SK-N-DZ (cell line): Measurements from ENCODE around the gene CHAMP1. TPM values are rescaled to one million over a fixed set of nuclear protein-coding genes. Genes with fewer than 3 reads are reported as not detected.

Experiments
- DNase-seq: peaks from one replicate; pipeline ENCODE4 v3.0.0-alpha.2; 2015; ENCODE audit warnings: low spot score
- polyA plus RNA-seq, 2 experiments: library from polyadenylated mRNA; depleted of rRNA; stranded (reverse); fragments of >200 nt; gene quantifications; 2 replicates each; pipeline ENCODE4 v1.2.3, GENCODE V29; 2014

The CHAMP1 gene, protein sequence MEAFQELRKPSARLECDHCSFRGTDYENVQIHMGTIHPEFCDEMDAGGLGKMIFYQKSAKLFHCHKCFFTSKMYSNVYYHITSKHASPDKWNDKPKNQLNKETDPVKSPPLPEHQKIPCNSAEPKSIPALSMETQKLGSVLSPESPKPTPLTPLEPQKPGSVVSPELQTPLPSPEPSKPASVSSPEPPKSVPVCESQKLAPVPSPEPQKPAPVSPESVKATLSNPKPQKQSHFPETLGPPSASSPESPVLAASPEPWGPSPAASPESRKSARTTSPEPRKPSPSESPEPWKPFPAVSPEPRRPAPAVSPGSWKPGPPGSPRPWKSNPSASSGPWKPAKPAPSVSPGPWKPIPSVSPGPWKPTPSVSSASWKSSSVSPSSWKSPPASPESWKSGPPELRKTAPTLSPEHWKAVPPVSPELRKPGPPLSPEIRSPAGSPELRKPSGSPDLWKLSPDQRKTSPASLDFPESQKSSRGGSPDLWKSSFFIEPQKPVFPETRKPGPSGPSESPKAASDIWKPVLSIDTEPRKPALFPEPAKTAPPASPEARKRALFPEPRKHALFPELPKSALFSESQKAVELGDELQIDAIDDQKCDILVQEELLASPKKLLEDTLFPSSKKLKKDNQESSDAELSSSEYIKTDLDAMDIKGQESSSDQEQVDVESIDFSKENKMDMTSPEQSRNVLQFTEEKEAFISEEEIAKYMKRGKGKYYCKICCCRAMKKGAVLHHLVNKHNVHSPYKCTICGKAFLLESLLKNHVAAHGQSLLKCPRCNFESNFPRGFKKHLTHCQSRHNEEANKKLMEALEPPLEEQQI
- polyA plus RNA-seq (2014; cell fraction: cytosol; rRNA removed) = 12.8 and 16.5 TPM in 2 replicates
- 11.2 and 30.0 TPM in 2 replicates for polyA plus RNA-seq (2014; cell fraction: nucleus; rRNA removed)

DNA sequence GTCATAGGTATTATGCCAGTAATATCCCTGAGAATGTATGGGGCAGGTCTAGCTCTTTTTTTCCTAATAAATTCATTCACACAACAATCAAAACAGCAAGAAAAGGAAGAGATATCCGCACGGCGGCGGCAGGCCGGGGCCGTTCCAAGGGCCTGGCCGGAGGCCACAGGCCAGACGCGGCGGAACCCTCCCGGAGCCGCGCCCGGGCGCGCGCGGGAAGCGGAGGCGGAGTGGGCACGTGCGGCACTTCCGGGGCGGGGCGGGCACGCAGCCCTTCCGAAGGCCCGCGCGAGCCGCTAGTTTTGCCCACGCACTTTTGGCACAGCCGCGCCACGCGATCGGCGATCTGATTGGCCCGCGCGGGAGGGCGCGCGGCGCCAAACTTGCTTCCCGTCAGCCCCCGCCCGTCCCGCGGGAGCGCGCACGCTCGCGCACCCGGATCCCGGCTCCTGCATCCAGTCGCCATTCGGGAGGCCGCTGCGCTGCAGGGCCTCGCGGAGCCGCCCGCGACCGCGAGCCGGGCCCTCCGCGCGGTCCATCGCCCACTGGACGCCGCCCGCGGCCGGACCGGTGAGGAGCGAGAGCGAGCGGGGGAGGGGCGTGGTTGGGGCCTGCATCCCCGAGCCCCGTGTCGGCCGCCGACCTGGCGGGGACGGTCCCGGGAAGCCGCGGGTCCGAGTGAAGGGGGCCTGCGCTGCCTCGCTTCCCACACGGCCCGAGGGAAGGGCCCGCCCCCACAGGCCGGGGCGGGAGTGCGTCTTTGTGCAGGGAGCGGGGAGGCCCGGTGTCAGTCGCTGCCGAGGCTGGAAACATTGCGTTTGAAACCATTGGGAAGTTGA is at the start of gene CHAMP1:
Gene CHAMP1 (plus strand): TSS at position 430 of the 839 bp plus-strand sequence. CDS start 9,340 bp downstream, outside the sequence.
- DNase-seq = peak; percentile 96

DNA sequence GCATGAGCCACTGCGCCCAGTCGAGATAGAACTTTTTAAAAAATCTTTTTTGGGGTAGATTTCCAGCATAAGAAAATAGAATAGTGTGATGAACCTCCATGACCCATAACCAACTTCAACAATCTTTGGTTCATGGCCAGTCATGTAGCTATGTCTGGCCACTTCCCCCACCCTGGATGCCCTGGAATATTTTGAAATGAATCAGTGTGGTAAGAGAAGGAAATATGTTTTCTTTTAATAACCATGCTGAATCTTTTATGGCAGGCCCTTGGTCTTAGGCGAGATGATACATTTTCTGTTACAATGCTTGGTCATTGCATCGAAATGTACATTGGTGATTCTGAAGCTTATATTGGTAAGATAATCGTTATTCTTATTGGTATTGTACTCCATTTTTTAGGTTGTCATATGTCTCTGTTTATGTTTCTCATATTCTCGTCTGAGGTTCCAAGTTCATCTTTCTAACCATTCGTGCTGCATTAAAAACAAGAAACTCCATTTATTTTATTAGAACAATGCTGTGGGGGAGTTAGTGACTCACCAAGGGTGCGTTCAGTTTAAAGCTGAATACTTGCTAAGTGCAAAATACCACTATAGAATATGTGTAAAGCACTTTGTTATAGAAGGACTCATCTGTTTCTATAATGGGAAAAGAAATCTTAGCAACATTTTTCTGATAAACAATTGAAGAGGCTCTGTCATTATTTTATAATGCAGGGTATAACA is 49.3 kb upstream of the CHAMP1 start:
- DNase-seq = no peak

DNA sequence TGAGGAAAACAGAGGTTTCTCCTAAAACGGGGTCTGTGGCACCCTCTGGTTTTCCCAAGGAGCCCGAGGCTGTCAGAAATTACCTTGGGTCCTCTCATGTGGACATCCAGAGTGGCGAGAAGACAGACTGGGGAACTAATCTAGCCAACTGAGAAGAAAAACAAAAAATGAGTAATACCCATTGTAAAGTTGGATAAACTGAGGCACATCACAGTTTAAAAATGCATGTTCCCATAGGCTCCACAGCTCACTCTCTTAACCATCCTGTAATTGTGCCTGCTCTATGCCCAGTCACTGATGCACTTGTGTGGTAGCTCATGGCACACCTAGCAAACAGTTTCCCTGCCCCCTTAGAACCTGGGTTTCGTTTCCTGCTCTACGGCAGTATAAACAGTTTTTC is 48.1 kb upstream of the CHAMP1 start:
- no peak for DNase-seq

DNA sequence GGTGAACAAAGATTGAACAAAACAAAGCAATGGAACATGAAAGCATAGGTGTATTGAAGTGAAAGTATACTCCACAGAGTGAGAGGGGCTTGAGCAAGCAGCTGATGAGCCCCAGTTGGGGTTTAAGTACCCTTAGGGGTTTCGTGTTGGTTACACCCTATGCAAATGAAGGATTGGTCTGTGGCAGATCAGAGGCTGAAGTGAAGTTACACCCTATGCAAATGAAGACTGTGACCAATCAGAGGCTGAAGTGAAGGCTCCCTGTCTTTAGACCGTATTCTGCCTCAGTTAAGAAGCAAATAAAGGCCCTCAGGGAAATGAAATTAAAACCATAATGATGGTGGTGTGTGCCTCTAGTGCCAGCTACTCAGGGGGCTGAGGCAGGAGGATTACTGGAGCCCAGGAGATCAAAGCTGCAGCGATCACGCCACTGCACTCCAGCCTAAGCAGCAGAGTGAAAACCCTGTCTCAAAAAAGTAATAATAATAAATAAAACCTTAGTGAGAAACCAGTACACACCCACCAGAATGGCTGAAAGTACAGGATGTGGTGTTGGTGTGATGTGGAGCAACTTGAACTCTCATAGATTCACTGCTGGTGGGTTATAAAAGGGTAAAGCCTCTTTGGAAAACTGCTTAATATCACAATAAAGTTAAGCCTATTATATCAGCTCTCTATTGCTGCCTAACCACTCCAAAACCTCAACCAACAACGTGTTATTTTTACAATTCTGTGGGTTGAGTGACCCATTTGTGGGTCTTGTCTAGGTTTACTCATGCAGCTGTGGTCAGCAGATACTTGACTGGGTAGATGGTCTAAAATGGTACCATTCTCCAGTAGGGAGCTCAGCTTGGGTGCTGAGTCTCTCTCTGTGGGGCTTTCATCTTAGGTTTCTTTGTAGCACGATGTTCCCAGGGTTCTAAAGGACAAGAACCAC is 45.7 kb upstream of the CHAMP1 start:
- no peak for DNase-seq

DNA sequence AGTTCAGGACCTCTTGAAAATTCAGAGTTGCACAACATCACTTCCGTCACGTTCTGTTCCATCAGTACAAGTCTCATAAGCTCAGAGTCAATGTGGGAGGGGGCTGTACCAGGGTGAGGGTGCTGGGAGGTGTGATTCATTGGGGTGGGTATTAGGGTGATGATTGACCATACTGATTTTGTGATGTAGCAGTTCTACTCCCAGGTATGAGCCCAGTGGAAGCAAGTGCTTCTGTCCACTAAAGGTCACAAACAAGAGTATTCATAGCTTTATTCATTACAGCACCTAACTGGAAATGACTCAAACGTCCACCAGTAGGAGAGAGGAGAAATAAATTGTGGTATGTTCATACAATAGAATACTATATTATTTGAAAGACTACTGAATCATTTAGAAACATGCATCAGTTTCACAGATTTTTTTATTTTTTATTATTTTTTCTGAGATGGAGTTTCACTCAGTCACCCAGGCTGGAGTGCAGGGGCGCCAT is 45.0 kb upstream of the CHAMP1 start:
- DNase-seq = no peak

DNA sequence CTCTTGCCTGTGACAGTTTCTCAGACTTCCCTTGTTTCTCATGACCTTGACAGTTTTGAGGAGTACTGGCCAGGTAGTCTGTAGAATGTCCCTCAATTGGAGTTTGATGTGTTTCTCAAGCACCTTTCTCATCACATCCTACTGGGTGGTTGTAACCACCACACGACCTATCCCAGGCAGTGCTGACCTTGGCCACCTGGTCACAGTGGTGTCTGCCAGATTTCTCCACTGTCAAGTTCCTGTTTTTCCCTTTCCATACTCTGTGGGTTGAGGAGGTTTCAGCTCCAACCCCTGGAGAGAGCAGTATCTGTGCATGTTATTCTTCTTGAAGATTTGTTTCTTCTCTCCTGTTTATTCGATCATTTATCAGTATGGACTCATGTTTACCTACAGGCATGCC is 41.3 kb upstream of the CHAMP1 start:
- DNase-seq = no peak

DNA sequence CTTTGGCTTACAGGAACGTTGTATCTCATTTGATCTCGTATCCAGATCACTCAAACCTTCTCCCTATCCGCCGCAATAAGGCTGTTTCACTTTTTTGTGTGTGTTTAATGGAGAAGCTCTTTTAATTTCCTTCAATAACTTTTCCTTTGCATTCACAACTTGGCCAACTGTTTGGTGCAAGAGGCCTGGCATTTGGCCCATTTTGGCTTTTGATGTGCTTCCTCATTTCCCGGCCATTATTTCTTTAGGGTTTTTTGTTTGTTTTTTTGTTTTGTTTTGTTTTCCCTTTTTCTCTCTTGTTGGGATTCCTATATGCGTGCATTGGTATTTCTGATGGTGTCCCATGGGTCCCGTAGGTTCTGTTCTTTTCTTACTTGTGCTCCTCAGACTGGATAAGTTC is 39.0 kb upstream of the CHAMP1 start:
- no peak for DNase-seq

DNA sequence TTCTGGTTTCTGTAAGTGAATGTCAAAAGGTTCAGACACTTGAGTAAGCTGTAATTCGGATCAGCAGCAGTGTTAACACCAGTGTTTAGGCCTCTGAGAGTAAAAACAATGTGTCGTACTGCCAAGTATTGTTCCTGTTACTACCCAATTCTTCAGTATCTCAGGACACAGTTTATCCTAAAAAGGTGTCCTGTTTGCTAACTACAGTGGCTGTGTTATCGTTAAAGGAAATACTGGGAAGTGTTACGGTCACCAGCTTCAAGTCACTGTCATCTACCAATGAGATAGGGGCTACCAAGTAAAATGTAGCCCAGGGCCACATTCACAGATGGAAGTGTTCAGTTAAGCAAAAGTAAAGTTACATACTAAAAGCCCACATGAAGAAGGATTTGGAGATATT is 35.2 kb upstream of the CHAMP1 start:
- DNase-seq = no peak

DNA sequence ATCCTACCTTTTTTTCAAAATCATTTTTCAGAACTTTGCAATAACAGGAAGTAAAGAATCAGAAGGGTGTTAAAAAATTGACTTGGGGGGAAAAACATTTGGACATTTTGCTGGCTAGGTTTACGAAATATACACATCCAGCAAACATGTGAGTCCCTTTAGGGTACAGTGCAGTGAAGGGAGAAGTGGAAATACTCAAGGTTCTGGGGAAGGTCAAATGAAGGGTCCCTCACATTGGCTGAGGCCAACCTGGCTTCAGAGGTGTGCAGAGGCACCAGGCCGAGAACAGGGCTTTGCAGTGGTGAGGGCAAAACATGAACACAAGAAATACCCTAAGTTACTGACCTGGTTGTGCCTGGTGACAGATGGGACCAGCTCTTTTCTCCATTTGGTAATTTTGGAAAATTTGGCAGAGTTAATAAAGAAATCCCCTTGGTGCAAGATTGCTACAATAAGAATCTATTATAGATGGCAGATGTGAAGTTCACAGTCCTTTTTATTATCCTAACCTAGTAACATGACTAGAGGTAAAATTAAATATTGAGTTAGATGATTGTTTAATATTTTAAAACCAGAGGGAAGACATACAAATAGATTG is 34.4 kb upstream of the CHAMP1 start:
- DNase-seq = no peak

DNA sequence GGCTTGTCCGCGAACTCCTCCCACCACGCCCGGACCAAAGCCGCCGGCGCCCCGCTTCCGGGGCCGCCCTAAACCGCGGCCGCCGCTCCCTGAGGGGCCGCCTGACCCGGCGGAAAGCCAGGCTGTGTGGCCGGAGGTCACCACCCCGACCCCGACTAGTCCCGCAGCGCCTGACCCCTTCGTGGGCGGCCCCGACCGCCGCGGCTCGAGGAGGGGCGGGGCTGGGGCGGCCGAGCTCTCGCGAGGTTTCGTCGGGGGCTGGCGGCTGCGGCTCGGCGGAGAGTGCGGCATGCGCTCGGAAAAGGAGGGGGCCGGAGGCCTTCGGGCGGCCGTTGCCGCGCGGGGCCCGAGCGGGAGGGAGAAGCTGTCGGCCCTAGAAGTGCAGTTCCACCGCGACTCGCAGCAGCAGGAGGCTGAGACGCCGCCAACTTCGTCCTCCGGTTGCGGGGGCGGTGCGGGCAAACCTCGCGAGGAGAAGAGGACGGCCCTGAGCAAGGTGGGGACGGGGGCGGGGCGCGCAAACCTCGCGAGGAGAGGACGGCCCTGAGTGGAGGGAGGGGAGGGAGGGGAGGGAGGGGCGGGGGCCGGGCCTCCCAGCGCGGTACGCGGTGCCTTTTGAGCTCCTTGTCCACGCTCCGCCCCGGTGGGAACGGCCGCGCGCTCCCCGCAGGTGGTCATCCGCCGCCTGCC is 32.8 kb upstream of the CHAMP1 start, which contains the start of gene UPF3A:
Gene UPF3A (plus strand): TSS at position 251 of the 690 bp plus-strand sequence. CDS start 39 bp downstream, at position 290.
- peak; percentile 89 for DNase-seq

DNA sequence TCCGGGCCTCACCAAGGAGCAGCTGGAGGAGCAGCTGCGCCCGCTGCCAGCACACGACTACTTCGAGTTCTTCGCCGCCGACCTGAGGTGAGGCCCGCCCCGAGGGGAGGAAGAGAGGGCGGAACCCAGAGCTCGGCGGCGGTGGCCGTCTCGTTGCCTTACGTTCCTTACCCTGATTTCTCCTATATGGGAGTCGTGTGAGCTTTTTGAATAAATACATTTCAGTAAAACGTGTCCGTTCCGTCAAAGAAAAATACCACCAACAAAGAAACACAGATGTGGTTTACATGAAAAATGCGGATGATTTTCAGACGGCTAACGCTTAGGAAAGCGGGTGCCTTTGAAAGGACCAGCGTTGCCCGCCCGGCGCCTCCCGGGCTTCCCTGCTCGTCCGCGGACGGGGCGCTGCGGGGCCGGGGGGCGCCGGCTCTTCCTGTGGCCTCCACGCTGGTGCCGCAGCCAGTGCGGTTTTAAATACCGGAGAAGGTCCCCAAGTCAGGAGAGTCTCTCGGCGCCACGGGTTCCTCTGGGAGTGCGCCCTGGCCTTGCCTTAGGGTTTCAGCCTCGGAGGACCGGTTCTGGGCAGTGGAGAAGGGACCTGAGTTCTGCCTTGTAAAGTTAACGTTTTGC is 32.1 kb upstream of the CHAMP1 start:
- DNase-seq = peak; percentile 76

DNA sequence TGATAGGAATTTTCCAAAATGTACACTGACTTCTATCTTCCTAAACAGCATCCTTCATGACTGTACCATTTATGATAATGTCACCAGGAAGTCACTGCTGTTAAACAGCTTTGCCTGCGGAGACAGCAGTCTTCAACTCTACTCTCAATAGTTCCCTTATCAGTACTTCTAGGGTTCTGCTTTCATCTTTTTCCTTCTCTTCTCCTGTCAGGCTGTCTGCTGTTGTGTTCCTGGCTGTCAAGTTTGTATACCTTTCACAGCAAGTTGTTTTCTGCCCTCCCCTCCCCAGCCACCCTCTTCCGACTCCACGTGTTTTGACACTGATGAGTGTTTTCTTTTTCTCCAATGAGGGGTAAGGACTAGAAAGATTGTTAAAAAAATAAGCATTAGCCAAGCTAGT is 30.7 kb upstream of the CHAMP1 start:
- no peak for DNase-seq

DNA sequence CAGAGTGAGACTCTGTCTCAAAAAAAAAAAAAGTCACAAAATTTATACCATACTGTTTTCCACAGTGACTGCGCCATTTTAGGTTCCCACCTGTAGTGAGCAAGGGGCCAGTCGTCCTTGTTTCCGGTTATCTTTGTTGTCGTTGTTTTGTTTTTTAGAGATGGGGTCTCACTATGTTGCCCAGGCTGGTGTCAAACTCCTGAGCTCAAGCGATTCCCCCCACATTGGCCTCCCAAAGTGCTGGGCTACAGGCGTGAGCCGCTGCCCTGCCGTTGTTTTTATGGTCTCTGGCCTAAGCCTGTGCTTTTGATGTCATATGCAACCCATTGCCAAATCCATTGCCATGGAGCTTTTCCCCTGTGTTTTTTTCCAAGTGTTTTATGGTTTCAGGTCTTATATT is 29.6 kb upstream of the CHAMP1 start:
- no peak for DNase-seq

DNA sequence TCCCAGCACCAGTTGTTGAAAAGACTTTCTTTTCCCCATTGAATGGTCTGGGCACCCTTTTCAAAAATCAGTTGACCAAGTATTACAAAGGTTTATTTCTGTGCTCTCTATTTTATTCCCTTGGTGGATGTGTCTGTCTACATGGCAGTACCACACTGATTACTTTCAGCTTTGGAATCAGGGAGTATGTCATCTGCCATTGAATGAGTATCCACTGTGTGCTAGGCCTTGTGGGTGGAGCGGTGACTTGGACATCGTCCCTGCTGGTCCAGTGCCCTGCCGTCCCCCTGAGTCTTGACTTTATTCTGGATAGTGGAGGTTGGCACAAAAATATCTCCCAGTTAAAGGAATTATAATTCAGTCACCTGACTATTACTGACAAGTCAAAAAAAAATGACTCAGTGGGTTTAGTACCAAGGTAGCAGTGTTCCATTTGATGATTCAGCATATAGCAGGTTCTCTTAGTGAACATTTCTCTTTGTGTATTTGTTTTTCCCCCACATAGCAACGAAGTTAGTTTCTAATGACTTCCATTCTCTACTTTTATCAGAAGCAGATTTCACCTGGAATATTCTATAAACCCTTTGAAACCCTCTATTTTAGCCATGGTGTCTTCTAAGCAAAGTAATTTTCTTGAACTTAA is 29.0 kb upstream of the CHAMP1 start:
- DNase-seq = no peak

DNA sequence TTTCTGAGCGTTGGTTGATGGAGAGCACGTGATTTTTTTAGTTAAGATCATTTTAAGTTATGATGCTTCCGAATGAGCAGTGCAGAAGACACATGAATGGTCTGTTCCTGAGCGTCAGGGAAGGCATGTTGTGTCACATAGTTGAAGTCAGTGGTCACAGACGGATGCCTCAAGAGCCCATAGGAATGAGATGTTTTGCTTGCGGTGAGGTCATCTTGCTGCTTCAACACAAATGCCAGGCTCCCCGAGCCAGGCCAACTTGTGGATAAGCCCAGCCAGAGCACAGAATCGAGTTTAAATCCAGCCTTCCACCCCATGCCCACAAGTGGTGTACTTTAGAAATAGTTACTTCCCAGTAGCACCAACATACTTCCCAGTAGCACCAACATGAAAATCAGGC is 27.5 kb upstream of the CHAMP1 start:
- DNase-seq = no peak

DNA sequence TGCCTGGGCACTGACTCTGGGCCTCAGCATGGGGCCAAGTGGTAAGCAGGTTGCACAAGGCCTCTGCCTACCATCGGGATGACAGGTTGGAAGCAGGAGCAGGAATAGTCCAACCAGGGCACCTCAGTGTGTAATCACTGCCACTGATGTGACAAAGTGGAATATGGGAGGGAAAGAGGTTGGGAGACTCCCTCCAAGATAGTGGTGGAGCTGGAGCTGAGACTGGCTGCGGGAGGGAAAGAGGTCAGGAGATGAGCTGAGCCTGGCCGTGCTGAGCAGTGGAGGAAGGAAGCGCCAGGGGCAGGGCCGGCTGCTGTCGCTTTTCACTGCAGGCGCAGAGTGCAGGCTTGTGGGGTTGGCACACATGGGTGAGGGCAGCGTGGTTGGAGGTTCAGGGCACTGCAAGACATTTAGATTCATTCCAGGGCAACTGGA is 26.1 kb upstream of the CHAMP1 start:
- DNase-seq = no peak

DNA sequence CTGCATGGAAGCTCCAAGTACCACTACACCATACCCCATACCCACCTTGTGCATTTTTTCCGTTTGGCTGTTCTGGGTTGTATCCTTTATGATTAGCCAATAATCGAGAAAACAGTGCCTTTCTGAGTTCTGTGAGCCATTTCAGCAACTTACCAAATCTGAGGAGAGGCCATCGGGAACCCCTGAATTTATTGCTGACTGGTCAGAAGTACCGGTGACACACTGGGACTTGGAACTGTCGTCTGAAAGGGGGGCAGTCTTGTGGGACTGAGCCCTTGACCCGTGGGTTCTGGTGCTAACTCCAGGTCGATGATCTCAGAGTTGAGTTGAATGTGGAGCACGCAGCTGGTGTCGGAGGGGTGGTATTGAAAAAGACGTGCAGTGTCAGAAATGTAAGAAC is 17.9 kb upstream of the CHAMP1 start:
- DNase-seq = no peak

DNA sequence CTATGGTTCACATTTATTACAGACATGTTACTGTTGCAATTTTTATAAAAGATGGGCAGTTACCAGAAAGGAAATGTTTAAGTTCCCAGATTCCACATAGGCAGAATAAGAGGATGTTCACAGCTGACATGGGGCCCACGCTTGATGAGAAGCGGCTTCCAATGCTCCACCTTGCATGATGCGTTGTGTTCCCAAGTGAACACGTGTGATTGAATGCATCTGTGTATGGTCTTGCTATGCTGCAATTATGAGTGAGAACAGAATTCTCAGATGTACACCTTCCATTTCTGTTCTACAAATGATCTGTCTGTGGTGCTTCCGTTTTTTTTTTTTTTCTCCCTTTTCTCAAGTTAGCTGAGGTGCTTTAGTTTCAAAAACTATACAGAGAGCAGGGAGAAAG is 17.4 kb upstream of the CHAMP1 start:
- DNase-seq = no peak
